Duodenal mucosa (tissue), 2 donors: ENCODE data around the gene SMARCAL1.

ENCODE experiments used
- H3K27ac ChIP-seq: one replicate; pipeline ENCODE4 v1.7.0; 2013; ENCODE audit warnings: low read depth, low read length
- H3K27me3 ChIP-seq, 2 donors: one replicate each; pipeline ENCODE4 v1.7.0; 2013; ENCODE audit warnings: low read length in 2 of 2, control low read depth in 1 of 2; ENCODE audit not compliant: insufficient read depth in 2 of 2, control insufficient read depth in 1 of 2
- H3K36me3 ChIP-seq, 2 donors: one replicate each; pipeline ENCODE4 v1.7.0; 2013; ENCODE audit warnings: low read length in 2 of 2, control low read depth in 1 of 2; ENCODE audit not compliant: insufficient read depth in 2 of 2, control insufficient read depth in 1 of 2
- H3K4me1 ChIP-seq, 2 donors: one replicate each; pipeline ENCODE4 v1.7.0; 2013; ENCODE audit warnings: low read length in 2 of 2, control low read depth in 1 of 2; ENCODE audit not compliant: insufficient read depth in 2 of 2, control insufficient read depth in 1 of 2
- H3K4me3 ChIP-seq, 2 donors: one replicate each; pipeline ENCODE4 v1.7.0; 2013; ENCODE audit warnings: low read length in 2 of 2, low read depth in 1 of 2
- H3K9ac ChIP-seq, 2 donors: one replicate each; pipeline ENCODE4 v1.7.0; 2013; ENCODE audit warnings: low read length in 2 of 2, low read depth in 1 of 2
- H3K9me3 ChIP-seq, 2 donors: one replicate each; pipeline ENCODE4 v1.7.0; 2013; ENCODE audit warnings: low read length in 2 of 2, control low read depth in 1 of 2; ENCODE audit not compliant: control insufficient read depth in 1 of 2

The SMARCAL1 gene

GRCh38 chr2:216412022-216412999 is at the start of gene SMARCAL1:
SMARCAL1 (plus strand) TSS chr2:216412484; CDS start chr2:216414705, 2,221 bp downstream.
- Histone ChIP-seq H3K27ac (peak within 1 kb of the TSS; percentile 95), H3K4me1 (peaks cover 0 to 5% of the 10 kb centered on the region in 2 donors), H3K36me3 (peaks cover 14 to 15% of the 10 kb centered on the region in 2 donors), H3K9ac (peak within 1 kb of the TSS; percentile 85 to 92), H3K27me3 (no peaks in the 10 kb centered on the region), H3K4me3 (peak within 1 kb of the TSS; percentile 91 to 94), H3K9me3 (no peaks in the 10 kb centered on the region)

- H3K4me1 ChIP-seq = no peaks in the 10 kb centered on the region
- no peak overlapping the region for H3K27ac ChIP-seq
- H3K36me3 ChIP-seq = no peaks in the 10 kb centered on the region
- H3K4me3 ChIP-seq = no peak overlapping the region
- H3K9ac ChIP-seq = no peak overlapping the region
- H3K27me3 ChIP-seq = peaks cover 0 to 21% of the 10 kb centered on the region in 2 donors
- H3K9me3 ChIP-seq = no peaks in the 10 kb centered on the region
Observed at GRCh38 chr2:216362730-216363129, 49.6 kb upstream of the SMARCAL1 start.

- Histone ChIP-seq H3K4me1 (no peaks in the 10 kb centered on the region), H3K36me3 (no peaks in the 10 kb centered on the region), H3K9ac (no peak overlapping the region), H3K27me3 (peaks cover under 1 to 18% of the 10 kb centered on the region in 2 donors), H3K4me3 (no peak overlapping the region), H3K9me3 (no peaks in the 10 kb centered on the region), H3K27ac (no peak overlapping the region)
Observed at GRCh38 chr2:216363221-216363620, 49.1 kb upstream of the SMARCAL1 start.

GRCh38 chr2:216365518-216365917 is 46.8 kb upstream of the SMARCAL1 start:
- H3K27me3 ChIP-seq = peaks cover 12 to 25% of the 10 kb centered on the region in 2 donors
- no peak overlapping the region for H3K4me3 ChIP-seq
- no peak overlapping the region for H3K27ac ChIP-seq
- no peak overlapping the region for H3K9ac ChIP-seq
- no peaks in the 10 kb centered on the region for H3K4me1 ChIP-seq
- no peaks in the 10 kb centered on the region for H3K36me3 ChIP-seq
- H3K9me3 ChIP-seq = no peaks in the 10 kb centered on the region

- Histone ChIP-seq H3K36me3 (no peaks in the 10 kb centered on the region), H3K4me3 (no peak overlapping the region), H3K9me3 (no peaks in the 10 kb centered on the region), H3K4me1 (no peaks in the 10 kb centered on the region), H3K9ac (no peak overlapping the region), H3K27ac (no peak overlapping the region), H3K27me3 (peaks cover 20 to 34% of the 10 kb centered on the region in 2 donors)
Observed at GRCh38 chr2:216366777-216367471, 45.4 kb upstream of the SMARCAL1 start.

- Histone ChIP-seq H3K27ac (no peak overlapping the region), H3K9me3 (no peaks in the 10 kb centered on the region), H3K27me3 (peaks cover 24 to 41% of the 10 kb centered on the region in 2 donors), H3K4me1 (peaks cover 0 to 5% of the 10 kb centered on the region in 2 donors), H3K36me3 (no peaks in the 10 kb centered on the region), H3K9ac (no peak overlapping the region), H3K4me3 (no peak overlapping the region)
Observed at GRCh38 chr2:216369821-216370220, 42.5 kb upstream of the SMARCAL1 start.

- Histone ChIP-seq H3K4me3 (no peak overlapping the region), H3K4me1 (peaks cover 0 to 5% of the 10 kb centered on the region in 2 donors), H3K27me3 (peaks cover 24 to 41% of the 10 kb centered on the region in 2 donors), H3K9me3 (no peaks in the 10 kb centered on the region), H3K9ac (no peak overlapping the region), H3K36me3 (no peaks in the 10 kb centered on the region), H3K27ac (no peak overlapping the region)
Observed at GRCh38 chr2:216370961-216371712, 41.1 kb upstream of the SMARCAL1 start.

GRCh38 chr2:216371721-216372702 is 40.3 kb upstream of the SMARCAL1 start, which contains the start of gene MARCHF4:
MARCHF4 (minus strand) TSS chr2:216372483; CDS start chr2:216370260, 2,223 bp downstream.
- no peak within 1 kb of the TSS for H3K4me3 ChIP-seq
- H3K36me3 ChIP-seq = no peaks in the 10 kb centered on the region
- H3K9me3 ChIP-seq = no peaks in the 10 kb centered on the region
- H3K27ac ChIP-seq = no peak within 1 kb of the TSS
- no peak within 1 kb of the TSS for H3K9ac ChIP-seq
- peaks cover 24 to 41% of the 10 kb centered on the region in 2 donors for H3K27me3 ChIP-seq
- peaks cover 0 to 5% of the 10 kb centered on the region in 2 donors for H3K4me1 ChIP-seq

GRCh38 chr2:216372761-216373291 is 39.5 kb upstream of the SMARCAL1 start:
- Histone ChIP-seq H3K9me3 (no peaks in the 10 kb centered on the region), H3K27me3 (peaks cover 24 to 41% of the 10 kb centered on the region in 2 donors), H3K4me3 (no peak overlapping the region), H3K27ac (no peak overlapping the region), H3K4me1 (peaks cover 0 to 5% of the 10 kb centered on the region in 2 donors), H3K36me3 (no peaks in the 10 kb centered on the region), H3K9ac (no peak overlapping the region)
